ENCODE results near the gene FAM237B.

Gene FAM237B

DNA sequence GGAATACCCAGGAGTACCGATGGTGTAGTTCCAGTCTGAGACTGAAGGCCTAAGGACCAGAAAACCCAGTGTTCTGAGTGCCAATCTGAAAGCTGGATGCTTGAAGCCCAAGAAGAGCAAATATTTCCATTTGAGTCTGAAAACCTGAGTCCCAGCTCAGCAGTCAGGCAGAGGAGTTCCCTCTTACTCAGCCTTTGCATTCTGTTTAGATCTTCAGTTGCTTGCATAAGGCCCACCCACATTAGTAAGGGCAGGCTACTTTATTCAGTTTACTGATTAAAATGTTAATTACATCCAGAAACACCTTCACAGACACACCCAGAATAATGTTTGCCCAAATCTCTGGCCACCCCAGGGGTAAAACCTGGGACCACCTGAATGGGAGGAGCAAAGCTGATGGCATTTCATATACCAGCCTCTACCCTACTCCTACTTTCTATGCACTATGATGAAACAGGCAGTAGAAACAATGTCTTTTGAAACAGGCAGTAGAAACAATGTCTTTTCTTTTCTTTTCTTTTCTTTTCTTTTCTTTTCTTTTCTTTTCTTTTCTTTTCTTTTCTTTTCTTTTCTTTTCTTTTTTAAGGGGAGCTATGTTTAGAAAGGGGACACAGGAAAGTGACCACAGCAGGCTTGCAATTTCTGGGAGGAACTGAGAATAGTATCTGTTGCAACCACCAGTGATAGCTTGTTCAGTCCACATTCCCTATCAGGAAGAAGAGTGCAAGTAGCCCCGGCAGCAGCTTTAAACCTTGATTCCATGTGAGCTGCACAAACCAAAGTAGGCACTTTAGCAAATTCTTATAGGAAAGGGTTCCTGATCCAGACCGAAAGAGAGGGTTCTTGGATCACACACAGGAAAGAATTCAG is 30.6 kb downstream of the FAM237B start:
- no peak for DNase-seq

GRCh38 chr7:90288154-90288553 is 33.0 kb downstream of the FAM237B start:
- DNase-seq = no peak

DNA sequence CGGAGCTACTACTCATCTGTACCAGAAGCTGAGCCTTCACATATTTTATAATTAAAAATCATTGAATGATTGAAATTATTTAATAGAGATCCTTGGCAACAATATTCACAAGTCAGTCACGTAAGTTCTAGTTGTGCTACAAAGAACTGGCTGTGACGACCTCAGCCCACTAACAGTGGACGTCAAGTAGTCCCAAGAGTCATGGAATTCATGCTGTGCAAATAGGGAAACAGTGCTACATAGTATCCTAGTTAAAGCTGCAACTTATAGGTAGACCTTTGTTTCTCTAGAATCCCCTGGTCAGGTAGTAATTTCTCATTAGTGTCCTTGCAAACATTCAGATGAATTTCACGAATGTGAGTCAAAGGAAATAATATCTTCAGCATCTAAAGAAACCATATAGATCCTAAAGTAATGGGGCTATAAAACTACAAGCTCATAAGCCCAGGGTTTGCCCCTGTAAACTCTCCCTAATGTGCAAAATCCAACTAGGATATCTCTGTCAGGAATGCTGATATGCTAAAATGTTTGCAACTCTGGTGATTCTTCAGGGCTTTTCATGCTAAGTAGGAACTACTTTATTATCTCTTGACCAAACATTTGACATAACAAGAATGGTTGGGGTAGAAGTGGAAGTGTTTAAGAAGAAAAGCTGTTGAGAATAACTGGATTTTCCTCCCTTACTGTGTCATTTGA is 44.9 kb downstream of the FAM237B start:
- DNase-seq = no peak

DNA sequence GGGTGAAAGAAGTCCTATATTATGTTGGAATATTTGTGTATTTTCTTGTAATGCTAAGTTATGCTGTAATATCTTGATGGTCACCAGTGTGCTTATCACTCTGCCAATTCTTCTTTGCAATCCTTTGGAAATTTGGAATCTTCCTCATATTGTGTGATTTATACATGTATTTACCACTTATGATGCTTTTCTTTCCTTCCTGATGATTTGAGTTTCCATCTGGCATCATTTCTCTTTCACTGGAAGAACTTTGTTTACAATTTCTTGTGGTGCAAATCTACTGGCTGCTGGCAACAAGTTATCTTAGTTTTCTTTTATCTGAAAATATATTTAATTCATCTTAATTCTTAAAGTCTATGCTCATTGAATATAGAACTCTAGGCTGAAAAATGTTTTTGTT is 46.9 kb downstream of the FAM237B start:
- DNase-seq = no peak

GRCh38 chr7:90272242-90272641 is 48.9 kb downstream of the FAM237B start:
- DNase-seq = no peak

GRCh38 chr7:90271753-90272152 is 49.4 kb downstream of the FAM237B start:
- DNase-seq = no peak

DNA sequence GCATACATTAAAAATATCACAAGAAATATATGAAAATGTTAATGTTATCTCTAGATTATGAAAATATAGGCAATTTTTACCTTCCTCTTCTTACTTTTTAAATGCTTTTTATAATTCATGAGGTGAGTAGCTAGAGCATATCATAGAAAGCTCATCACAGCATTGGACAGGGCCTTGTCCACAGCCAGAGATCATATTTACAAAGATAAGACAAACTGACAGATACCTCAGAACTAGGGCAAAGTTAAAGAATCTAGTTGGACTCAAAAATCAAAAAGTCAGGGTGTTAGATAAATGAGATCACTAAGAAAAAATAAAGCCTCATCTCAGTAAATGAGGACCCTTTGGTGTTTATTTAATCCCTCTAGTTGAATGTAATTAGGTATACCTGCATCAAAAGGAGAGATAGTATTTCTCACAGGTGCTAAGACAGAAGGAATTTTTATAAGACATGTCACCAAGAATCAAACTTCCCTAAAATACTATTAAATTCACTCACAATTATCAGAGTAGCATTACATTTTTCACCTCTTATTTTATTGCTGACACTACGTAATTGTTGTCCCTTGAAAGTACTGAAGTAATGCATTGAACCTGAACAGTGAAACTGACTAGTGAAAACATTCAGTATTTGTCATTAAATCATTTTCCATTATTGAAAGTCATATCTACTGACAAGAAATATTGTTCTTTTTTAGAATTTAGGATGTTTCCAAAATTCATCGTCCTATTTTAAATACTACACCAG is 50.5 kb downstream of the FAM237B start:
- no peak for DNase-seq

GRCh38 chr7:90269163-90269562 is 51.9 kb downstream of the FAM237B start:
- DNase-seq = no peak

- no peak for DNase-seq
These were observed 53.7 kb downstream of the FAM237B start for GRCh38 chr7:90267263-90267858.

DNA sequence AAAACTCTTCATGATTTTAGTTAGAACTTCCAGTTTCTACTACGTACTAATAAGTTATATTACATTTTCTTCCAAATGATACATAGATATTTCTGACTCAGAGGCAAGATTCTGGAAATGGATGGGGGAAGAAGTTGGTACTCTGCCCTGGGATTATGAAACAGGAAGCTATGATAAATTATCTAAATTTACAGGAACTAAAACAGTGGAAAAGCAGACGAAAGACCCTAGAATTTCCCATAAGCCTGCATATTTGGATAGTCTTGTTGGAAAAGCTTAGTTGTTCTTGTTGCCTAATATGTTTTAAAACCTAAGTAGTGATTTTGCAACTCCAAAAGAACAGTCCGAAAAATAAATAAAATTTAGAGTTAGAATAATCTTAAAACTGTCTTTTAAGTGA is 54.3 kb downstream of the FAM237B start:
- DNase-seq = no peak

Data from SW 1271 (cell line).